Thyroid gland (tissue), 4 donors: ENCODE data around the gene HOXC10.

Experiments used
- POLR2A ChIP-seq, 2 donors: fragments of 450-650 bp; IDR thresholded peaks; one replicate each; pipeline ENCODE4 v1.6.1; 2017; ENCODE audit warnings: antibody characterized with exemption in 2 of 2, mild to moderate bottlenecking in 2 of 2, moderate library complexity in 1 of 2
- TF ChIP-seq, protein P1 (sequence below), 6 experiments: fragments of 200-600 bp in 3 of 6; fragments of 450-650 bp in 3 of 6; sonication (generic) in 3 of 6; IDR thresholded peaks; one replicate each; pipeline ENCODE4 v1.5.1; 2016 to 2019; ENCODE audit warnings: antibody characterized with exemption in 6 of 6, mild to moderate bottlenecking in 2 of 6, inconsistent platforms in 1 of 6, moderate library complexity in 1 of 6

- no peak for TF ChIP-seq POLR2A (IDR thresholded peaks at IDR 0.05)
- TF ChIP-seq, protein P1, sequence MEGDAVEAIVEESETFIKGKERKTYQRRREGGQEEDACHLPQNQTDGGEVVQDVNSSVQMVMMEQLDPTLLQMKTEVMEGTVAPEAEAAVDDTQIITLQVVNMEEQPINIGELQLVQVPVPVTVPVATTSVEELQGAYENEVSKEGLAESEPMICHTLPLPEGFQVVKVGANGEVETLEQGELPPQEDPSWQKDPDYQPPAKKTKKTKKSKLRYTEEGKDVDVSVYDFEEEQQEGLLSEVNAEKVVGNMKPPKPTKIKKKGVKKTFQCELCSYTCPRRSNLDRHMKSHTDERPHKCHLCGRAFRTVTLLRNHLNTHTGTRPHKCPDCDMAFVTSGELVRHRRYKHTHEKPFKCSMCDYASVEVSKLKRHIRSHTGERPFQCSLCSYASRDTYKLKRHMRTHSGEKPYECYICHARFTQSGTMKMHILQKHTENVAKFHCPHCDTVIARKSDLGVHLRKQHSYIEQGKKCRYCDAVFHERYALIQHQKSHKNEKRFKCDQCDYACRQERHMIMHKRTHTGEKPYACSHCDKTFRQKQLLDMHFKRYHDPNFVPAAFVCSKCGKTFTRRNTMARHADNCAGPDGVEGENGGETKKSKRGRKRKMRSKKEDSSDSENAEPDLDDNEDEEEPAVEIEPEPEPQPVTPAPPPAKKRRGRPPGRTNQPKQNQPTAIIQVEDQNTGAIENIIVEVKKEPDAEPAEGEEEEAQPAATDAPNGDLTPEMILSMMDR (IDR thresholded peaks at IDR 0.05): no peak
These were observed 19.5 kb upstream of the HOXC10 start for GRCh38 chr12:53965281-53966084.
